ENCODE measurements around the gene ZNF626. TPM values are rescaled to one million over a fixed set of nuclear protein-coding genes. Genes with fewer than 3 reads are reported as not detected.
"Not testable (repeated sequence)": the region's sequence is repeated elsewhere in the genome, so short reads cannot be mapped to it uniquely, and the experiment has no call there.

ZNF626 gene
- total and polyA plus RNA-seq, 7 experiments from 2014 or later, result 2.2 to 20.0 (median 10.7) TPM

DNA sequence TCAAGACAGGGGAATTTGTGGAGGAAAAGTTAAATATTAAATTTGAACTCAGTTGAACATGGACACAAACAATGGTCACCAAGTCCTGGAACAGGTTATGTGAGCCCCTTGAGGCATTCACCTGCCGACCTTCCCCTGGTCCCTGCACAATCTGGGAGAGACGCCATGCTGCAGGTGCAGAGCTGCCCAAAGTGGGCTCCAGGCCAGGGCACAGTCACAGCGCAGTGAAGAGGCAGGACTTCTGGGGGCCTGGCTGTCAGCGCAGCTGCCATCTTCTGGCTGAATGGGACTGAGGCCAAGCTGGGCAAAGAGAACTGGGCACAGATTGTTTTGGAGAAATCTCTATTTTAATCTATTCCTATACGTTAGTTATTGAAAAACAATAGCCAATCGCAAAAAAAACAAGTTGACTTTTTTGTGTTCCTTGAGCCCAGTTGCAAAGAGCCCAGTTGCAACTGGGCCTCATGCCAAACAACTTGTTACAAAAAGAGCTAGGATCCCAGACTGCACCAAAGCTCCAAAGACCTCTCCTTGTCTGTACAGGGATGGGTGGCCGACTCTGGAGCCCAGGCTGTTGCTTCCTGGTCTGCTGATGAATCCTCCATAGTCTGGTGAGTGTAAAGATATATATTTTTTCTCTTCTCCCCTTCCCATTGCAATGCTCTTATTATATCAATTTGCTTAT, 1.2 kb upstream of the ZNF626 start:
- POLR2A ChIA-PET, result interaction anchor here (0.6 to 1.6 kb wide), 3 partner anchors 114 to 1173 kb away, joined by 3 to 5 read pairs (median 3); partner anchors contain the start of genes ZNF43, ZNF431 and ZNF66
- H3K36me3 Mint-ChIP-seq, result peaks cover 8 to 37% (median 31%) of the 10 kb centered on the region in 5 donors
- H3K36me3 ChIP-seq (ENCODE audit: control insufficient read depth in 2 of 3, insufficient read depth in 3 of 3, low read length in 3 of 3), result peaks cover 0 to 26% (median 0%) of the 10 kb centered on the region in 3 experiments
- H3K4me3 ChIP-seq (ENCODE audit: low read length), result peak overlapping the region; percentile 2
- H3K9me3 Mint-ChIP-seq, result peaks cover 0 to 95% (median 40%) of the 10 kb centered on the region in 11 donors
- DNase-seq (no peak), ATAC-seq (no peak)
- peak overlapping the region in 5 of 10 donors; percentile 2 to 62 (median 45) for H3K4me3 Mint-ChIP-seq
- peaks cover 0 to 25% (median 0%) of the 10 kb centered on the region in 3 experiments for H3K9me3 ChIP-seq (ENCODE audit: control insufficient read depth in 2 of 3, low read length in 3 of 3)
- CTCF ChIA-PET, result no interaction called here
- peaks cover 0 to 6% of the 10 kb centered on the region in 2 donors for H3K4me1 ChIP-seq (ENCODE audit: control insufficient read depth in 2 of 2, insufficient read depth in 2 of 2, low read length in 2 of 2)
- intact Hi-C loops (cut with micrococcal nuclease), result loop anchor here in 1 of 2 donors (5.0 to 10.0 kb wide), 2 partner anchors 420 to 1172 kb away; partner anchors contain the start of genes ZNF43 and ZNF714
- H3K27me3 ChIP-seq (ENCODE audit: control insufficient read depth in 2 of 2, insufficient read depth in 2 of 2, low read length in 2 of 2), result no peaks in the 10 kb centered on the region
- H3K27ac ChIP-seq (ENCODE audit: low read depth, low read length), result no peak overlapping the region
- H3K27me3 Mint-ChIP-seq, result no peaks in the 10 kb centered on the region
- H3K4me1 Mint-ChIP-seq, result peaks cover 0 to 46% (median 41%) of the 10 kb centered on the region in 7 donors
- H3K27ac Mint-ChIP-seq, result peak overlapping the region in 1 of 9 donors; percentile 0

DNA sequence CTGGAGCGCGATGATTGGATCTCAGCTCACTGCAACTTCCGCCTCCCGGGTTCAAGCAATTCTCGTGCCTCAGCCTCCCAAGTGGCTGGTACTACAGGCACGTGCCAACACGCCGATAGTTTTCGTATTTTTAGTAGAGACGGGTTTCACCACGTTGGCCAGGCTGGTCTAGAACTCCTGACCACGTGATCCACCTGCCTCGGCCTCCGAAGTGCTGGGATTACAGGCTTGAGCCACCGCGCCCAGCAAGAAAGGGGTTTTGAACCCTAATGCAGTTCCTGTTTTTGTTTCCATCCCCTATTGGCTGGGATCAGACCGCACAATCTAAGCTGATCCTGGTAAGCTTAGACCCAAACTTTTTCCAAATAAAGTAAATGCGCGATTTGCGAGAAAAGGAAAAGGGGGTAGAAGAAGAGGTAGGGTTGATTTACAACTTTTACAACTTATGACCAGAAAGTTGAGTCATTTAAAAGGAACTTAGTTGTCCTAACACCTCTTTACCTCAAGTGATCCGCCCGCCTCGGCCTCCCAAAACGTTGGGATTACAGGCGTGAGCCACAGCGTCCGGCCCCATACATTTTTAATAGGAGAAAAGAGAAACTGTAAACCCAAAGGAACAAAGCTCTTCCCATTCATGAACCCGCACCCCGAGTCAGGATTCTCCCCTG, 764 bp downstream of the ZNF626 start:
- Histone ChIP-seq H3K4me1 (ENCODE audit: control insufficient read depth in 2 of 2, insufficient read depth in 2 of 2, low read length in 2 of 2) (peaks cover 0 to 6% of the 10 kb centered on the region in 2 donors), H3K4me3 (ENCODE audit: low read length) (peak overlapping the region; percentile 89), H3K9me3 (ENCODE audit: control insufficient read depth in 2 of 3, low read length in 3 of 3) (peaks cover 0 to 35% (median 0%) of the 10 kb centered on the region in 3 experiments), H3K36me3 (ENCODE audit: control insufficient read depth in 2 of 3, insufficient read depth in 3 of 3, low read length in 3 of 3) (peaks cover 0 to 36% (median 0%) of the 10 kb centered on the region in 3 experiments), H3K27ac (ENCODE audit: low read depth, low read length) (peak overlapping the region; percentile 91), H3K27me3 (ENCODE audit: control insufficient read depth in 2 of 2, insufficient read depth in 2 of 2, low read length in 2 of 2) (no peaks in the 10 kb centered on the region)
- Mint-ChIP-seq H3K27me3 (no peaks in the 10 kb centered on the region), H3K4me3 (peak overlapping the region; percentile 83 to 97 (median 92)), H3K4me1 (peaks cover 0 to 55% (median 47%) of the 10 kb centered on the region in 7 donors), H3K27ac (peak overlapping the region; percentile 72 to 97 (median 95)), H3K9me3 (peaks cover 0 to 95% (median 50%) of the 10 kb centered on the region in 11 donors), H3K36me3 (peaks cover 16 to 57% (median 49%) of the 10 kb centered on the region in 5 donors)
- ATAC-seq (no peak), DNase-seq (peak in 1 of 9 donors; percentile 2)
- POLR2A ChIA-PET, result interaction anchor here (0.7 to 2.4 kb wide), 13 partner anchors 95 to 1392 kb away, joined by 3 to 23 read pairs (median 5); partner anchors contain the start of genes ZNF253, ZNF257, ZNF43 and ZNF430
- CTCF ChIA-PET, result no interaction called here
- intact Hi-C loops (cut with micrococcal nuclease), result loop anchor here in 1 of 2 donors (1.0 to 10.0 kb wide), 8 partner anchors 96 to 1174 kb away; partner anchors contain the start of genes ZNF429, ZNF43, ZNF430 and ZNF66

DNA sequence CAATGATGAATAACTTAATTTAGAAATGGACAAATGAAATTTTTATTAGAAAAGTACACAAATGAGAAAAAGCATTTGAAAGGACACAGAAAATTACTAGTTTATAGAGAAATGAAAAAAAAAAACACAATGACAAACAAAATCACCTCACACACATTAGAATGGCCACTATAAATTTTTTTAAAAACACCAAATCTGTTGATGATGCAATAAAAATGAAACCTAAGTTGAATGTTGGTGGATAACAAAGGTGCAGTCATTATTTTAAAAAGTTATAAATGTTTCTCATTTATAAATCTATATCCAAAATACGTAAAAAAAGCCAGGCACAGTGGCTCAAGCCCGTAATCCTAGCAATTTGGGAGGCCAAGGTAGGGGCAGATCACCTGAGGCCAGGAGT, 20.8 kb downstream of the ZNF626 start:
- peaks cover 0 to 47% (median 11%) of the 10 kb centered on the region in 3 experiments for H3K9me3 ChIP-seq (ENCODE audit: control insufficient read depth in 2 of 3, low read length in 3 of 3)
- POLR2A ChIA-PET, result no interaction called here
- peaks cover 0 to 86% (median 58%) of the 10 kb centered on the region in 11 donors for H3K9me3 Mint-ChIP-seq

DNA sequence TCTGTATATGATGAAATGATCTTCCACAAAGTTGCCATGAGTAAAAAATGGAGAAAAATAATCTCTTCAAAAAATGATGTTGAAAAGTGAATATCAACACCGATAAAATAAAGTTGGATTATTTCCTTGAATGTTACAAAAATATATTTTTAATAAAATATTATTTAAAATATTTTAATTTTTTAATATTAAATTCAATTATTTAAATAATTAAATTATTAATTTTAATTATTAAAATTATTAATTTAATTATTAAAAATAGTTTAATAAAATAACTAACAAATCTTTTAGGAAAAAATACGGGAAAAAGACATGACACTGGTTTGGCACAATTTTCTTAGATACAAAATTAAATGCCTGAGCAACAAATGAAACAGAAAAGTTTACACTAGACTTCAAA, 21.3 kb downstream of the ZNF626 start:
- Mint-ChIP-seq H3K36me3 (peaks cover 15 to 70% (median 54%) of the 10 kb centered on the region in 5 donors), H3K27me3 (no peaks in the 10 kb centered on the region), H3K9me3 (peaks cover 0 to 86% (median 57%) of the 10 kb centered on the region in 11 donors), H3K4me1 (no peaks in the 10 kb centered on the region), H3K27ac (no peak overlapping the region), H3K4me3 (no peak overlapping the region)
- POLR2A ChIA-PET, result no interaction called here
- Histone ChIP-seq H3K9me3 (ENCODE audit: control insufficient read depth in 2 of 3, low read length in 3 of 3) (peaks cover 0 to 48% (median 11%) of the 10 kb centered on the region in 3 experiments), H3K36me3 (ENCODE audit: control insufficient read depth in 2 of 3, insufficient read depth in 3 of 3, low read length in 3 of 3) (peaks cover 0 to 58% (median 15%) of the 10 kb centered on the region in 3 experiments), H3K4me1 (ENCODE audit: control insufficient read depth in 2 of 2, insufficient read depth in 2 of 2, low read length in 2 of 2) (no peaks in the 10 kb centered on the region), H3K27ac (ENCODE audit: low read depth, low read length) (no peak overlapping the region), H3K27me3 (ENCODE audit: control insufficient read depth in 2 of 2, insufficient read depth in 2 of 2, low read length in 2 of 2) (no peaks in the 10 kb centered on the region), H3K4me3 (ENCODE audit: low read length) (no peak overlapping the region)
- intact Hi-C loops (cut with micrococcal nuclease), result no loop called here
- no peak for DNase-seq
- no peak for ATAC-seq
- CTCF ChIA-PET, result no interaction called here

More for the DNA sequence above, 20.8 kb downstream of the ZNF626 start:
- Histone ChIP-seq H3K4me3 (ENCODE audit: low read length) (no peak overlapping the region), H3K36me3 (ENCODE audit: control insufficient read depth in 2 of 3, insufficient read depth in 3 of 3, low read length in 3 of 3) (peaks cover 0 to 54% (median 12%) of the 10 kb centered on the region in 3 experiments), H3K27ac (ENCODE audit: low read depth, low read length) (no peak overlapping the region), H3K4me1 (ENCODE audit: control insufficient read depth in 2 of 2, insufficient read depth in 2 of 2, low read length in 2 of 2) (no peaks in the 10 kb centered on the region), H3K27me3 (ENCODE audit: control insufficient read depth in 2 of 2, insufficient read depth in 2 of 2, low read length in 2 of 2) (no peaks in the 10 kb centered on the region)
- peaks cover 19 to 72% (median 57%) of the 10 kb centered on the region in 5 donors for H3K36me3 Mint-ChIP-seq
- DNase-seq (no peak), ATAC-seq (no peak)
- CTCF ChIA-PET, result no interaction called here
- H3K4me3 Mint-ChIP-seq, result no peak overlapping the region
- H3K4me1 Mint-ChIP-seq, result no peaks in the 10 kb centered on the region
- intact Hi-C loops (cut with micrococcal nuclease), result no loop called here
- H3K27me3 Mint-ChIP-seq, result no peaks in the 10 kb centered on the region
- H3K27ac Mint-ChIP-seq, result no peak overlapping the region

DNA sequence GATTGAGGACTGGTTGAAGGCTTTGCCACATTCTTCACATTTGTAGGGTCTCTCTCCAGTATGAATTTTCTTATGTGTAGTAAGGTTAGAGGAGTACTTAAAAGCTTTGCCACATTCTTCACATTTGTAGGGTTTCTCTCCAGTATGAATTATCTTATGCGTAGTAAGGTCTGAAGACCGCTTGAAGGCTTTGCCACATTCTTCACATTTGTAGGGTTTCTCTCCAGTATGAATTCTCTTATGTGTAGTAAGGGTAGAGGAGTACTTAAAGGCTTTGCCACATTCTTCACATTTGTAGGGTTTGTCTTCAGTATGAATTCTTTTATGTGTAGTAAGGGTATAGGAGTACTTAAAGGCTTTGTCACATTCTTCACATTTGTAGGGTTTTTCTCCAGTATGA, 36.8 kb downstream of the ZNF626 start:
- H3K27ac ChIP-seq (ENCODE audit: low read depth, low read length); H3K4me1 Mint-ChIP-seq; H3K36me3 ChIP-seq (ENCODE audit: control insufficient read depth in 2 of 3, insufficient read depth in 3 of 3, low read length in 3 of 3); H3K27me3 ChIP-seq (ENCODE audit: control insufficient read depth in 2 of 2, insufficient read depth in 2 of 2, low read length in 2 of 2); CTCF ChIA-PET; H3K4me1 ChIP-seq (ENCODE audit: control insufficient read depth in 2 of 2, insufficient read depth in 2 of 2, low read length in 2 of 2); DNase-seq; POLR2A ChIA-PET; H3K4me3 ChIP-seq (ENCODE audit: low read length); ATAC-seq; intact Hi-C loops (cut with micrococcal nuclease); H3K27ac Mint-ChIP-seq; H3K27me3 Mint-ChIP-seq: not testable (repeated sequence)
- peaks cover 3 to 89% (median 54%) of the 10 kb centered on the region in 11 donors for H3K9me3 Mint-ChIP-seq
- peaks cover under 1 to 14% (median 4%) of the 10 kb centered on the region in 5 donors for H3K36me3 Mint-ChIP-seq
- H3K9me3 ChIP-seq (ENCODE audit: control insufficient read depth in 2 of 3, low read length in 3 of 3), result peaks cover 1 to 52% (median 17%) of the 10 kb centered on the region in 3 experiments
- H3K4me3 Mint-ChIP-seq, result peak overlapping the region in 1 of 10 donors; percentile 39

DNA sequence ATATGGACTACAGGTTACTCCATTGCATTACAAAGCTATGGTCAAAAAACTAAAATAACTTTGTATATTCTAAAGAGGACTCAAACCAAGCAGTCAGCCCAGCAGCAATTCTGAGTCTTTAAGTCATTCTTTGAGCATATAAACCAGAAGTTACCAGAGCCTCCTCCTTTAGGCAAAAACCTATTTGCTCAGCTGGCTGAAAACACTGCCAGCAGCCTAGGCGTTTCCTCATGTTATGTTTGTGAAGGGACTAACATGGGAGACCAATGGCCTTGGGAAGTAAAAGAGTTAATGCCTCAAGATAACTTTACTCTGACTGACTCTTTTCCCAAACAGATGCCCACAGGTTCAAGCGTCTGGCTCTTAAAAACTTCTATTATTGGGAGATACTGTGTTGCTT, 45.3 kb downstream of the ZNF626 start:
- no peak for ATAC-seq
- H3K9me3 ChIP-seq (ENCODE audit: control insufficient read depth in 2 of 3, low read length in 3 of 3), result peaks cover 0 to 54% (median 4%) of the 10 kb centered on the region in 3 experiments

More for the DNA sequence above, 45.3 kb downstream of the ZNF626 start:
- intact Hi-C loops (cut with micrococcal nuclease), result no loop called here
- H3K4me1 ChIP-seq (ENCODE audit: control insufficient read depth in 2 of 2, insufficient read depth in 2 of 2, low read length in 2 of 2), result no peaks in the 10 kb centered on the region
- Mint-ChIP-seq H3K27me3 (no peaks in the 10 kb centered on the region), H3K36me3 (peaks cover 0 to 22% (median 6%) of the 10 kb centered on the region in 5 donors), H3K27ac (no peak overlapping the region), H3K4me3 (no peak overlapping the region), H3K9me3 (peaks cover 22 to 82% (median 42%) of the 10 kb centered on the region in 11 donors), H3K4me1 (peaks cover 0 to 9% (median 7%) of the 10 kb centered on the region in 7 donors)
- ChIA-PET CTCF (interaction anchor here (0.6 kb wide), 1 partner anchor 1052 kb away, joined by 3 read pairs; no protein-coding TSS in a partner anchor), POLR2A (no interaction called here)
- H3K36me3 ChIP-seq (ENCODE audit: control insufficient read depth in 2 of 3, insufficient read depth in 3 of 3, low read length in 3 of 3), result no peaks in the 10 kb centered on the region
- H3K27ac ChIP-seq (ENCODE audit: low read depth, low read length), result no peak overlapping the region
- DNase-seq, result no peak
- no peak overlapping the region for H3K4me3 ChIP-seq (ENCODE audit: low read length)
- no peaks in the 10 kb centered on the region for H3K27me3 ChIP-seq (ENCODE audit: control insufficient read depth in 2 of 2, insufficient read depth in 2 of 2, low read length in 2 of 2)
